ENCODE results near the gene POLR2J3. TPM values are rescaled to one million over a fixed set of nuclear protein-coding genes. Genes with fewer than 3 reads are reported as not detected.
A peak's percentile ranks its signal among the peaks of the same experiment; 100 is the strongest.
"Not testable (repeated sequence)": the region's sequence is repeated elsewhere in the genome, so short reads cannot be mapped to it uniquely, and the experiment has no call there.

The POLR2J3 gene
- 10 to 100 TPM; 18.4 to 31.6 (median 20.1) TPM for total RNA-seq (2021; fragmentation: NEBNext Ultra II Directional; extraction: Animal tissue kit (Norgen Biotek cat#: 25700))
- long read RNA-seq, full-length matches to known transcripts = 11 of 11 reads
- long read RNA-seq, partial matches to known transcripts = 0 of 11 reads
- long read RNA-seq, other reads (novel, unspliced or antisense) = 0 of 11 reads

- peak; percentile 79 for TF ChIP-seq CTCF (IDR thresholded peaks at IDR 0.05)
- DNase-seq = peak; percentile 95
- not testable (repeated sequence) for H3K4me1 Mint-ChIP-seq (ENCODE audit: low read depth)
Observed at GRCh38 chr7:102572261-102573239, at the start of gene POLR2J3. Gene POLR2J3 (minus strand): TSS chr7:102572583. CDS start chr7:102572521, 62 bp downstream.

GRCh38 chr7:102618122-102618521 is 45.7 kb upstream of the POLR2J3 start:
- H3K27me3 Mint-ChIP-seq (ENCODE audit: insufficient read depth); H3K4me3 Mint-ChIP-seq; H3K36me3 Mint-ChIP-seq (ENCODE audit: low read depth); DNase-seq; H3K27ac Mint-ChIP-seq; H3K9me3 Mint-ChIP-seq; H3K4me1 Mint-ChIP-seq (ENCODE audit: low read depth): not testable (repeated sequence)

More at GRCh38 chr7:102572261-102573239, at the start of gene POLR2J3:
- Mint-ChIP-seq H3K27ac (peak within 1 kb of the TSS; percentile 90), H3K4me3 (peak within 1 kb of the TSS; percentile 98)
- not testable (repeated sequence) for H3K36me3 Mint-ChIP-seq (ENCODE audit: low read depth); H3K27me3 Mint-ChIP-seq (ENCODE audit: insufficient read depth); H3K9me3 Mint-ChIP-seq

- H3K9me3 Mint-ChIP-seq; H3K4me1 Mint-ChIP-seq (ENCODE audit: low read depth); H3K27me3 Mint-ChIP-seq (ENCODE audit: insufficient read depth); H3K36me3 Mint-ChIP-seq (ENCODE audit: low read depth); H3K27ac Mint-ChIP-seq: not testable (repeated sequence)
- H3K4me3 Mint-ChIP-seq = peak within 1 kb of the TSS; percentile 34; the same call in 1 of the 2 replicates
- peak; percentile 0 for DNase-seq
Observed at GRCh38 chr7:102616507-102617125, 44.2 kb upstream of the POLR2J3 start, which contains the start of gene RASA4. Gene RASA4 (minus strand): TSS chr7:102616756. CDS start chr7:102616689, 67 bp downstream.

GRCh38 chr7:102615930-102616329 is 43.5 kb upstream of the POLR2J3 start:
- not testable (repeated sequence) for H3K4me3 Mint-ChIP-seq; H3K27me3 Mint-ChIP-seq (ENCODE audit: insufficient read depth); H3K27ac Mint-ChIP-seq; H3K36me3 Mint-ChIP-seq (ENCODE audit: low read depth); H3K9me3 Mint-ChIP-seq; H3K4me1 Mint-ChIP-seq (ENCODE audit: low read depth); DNase-seq

GRCh38 chr7:102614873-102615272 is 42.5 kb upstream of the POLR2J3 start:
- not testable (repeated sequence) for H3K36me3 Mint-ChIP-seq (ENCODE audit: low read depth); H3K9me3 Mint-ChIP-seq; H3K4me1 Mint-ChIP-seq (ENCODE audit: low read depth); H3K27ac Mint-ChIP-seq; H3K4me3 Mint-ChIP-seq; DNase-seq; H3K27me3 Mint-ChIP-seq (ENCODE audit: insufficient read depth)

GRCh38 chr7:102614346-102614697 is 41.9 kb upstream of the POLR2J3 start:
- H3K4me3 Mint-ChIP-seq; H3K4me1 Mint-ChIP-seq (ENCODE audit: low read depth); H3K9me3 Mint-ChIP-seq; DNase-seq; H3K36me3 Mint-ChIP-seq (ENCODE audit: low read depth); H3K27me3 Mint-ChIP-seq (ENCODE audit: insufficient read depth); H3K27ac Mint-ChIP-seq: not testable (repeated sequence)

- not testable (repeated sequence) for H3K27ac Mint-ChIP-seq; H3K36me3 Mint-ChIP-seq (ENCODE audit: low read depth); H3K4me1 Mint-ChIP-seq (ENCODE audit: low read depth); H3K27me3 Mint-ChIP-seq (ENCODE audit: insufficient read depth); H3K4me3 Mint-ChIP-seq; H3K9me3 Mint-ChIP-seq
- DNase-seq = peak; percentile 0
Observed at GRCh38 chr7:102613575-102614345, 41.4 kb upstream of the POLR2J3 start.

GRCh38 chr7:102611675-102612325 is 39.4 kb upstream of the POLR2J3 start:
- not testable (repeated sequence) for H3K27me3 Mint-ChIP-seq (ENCODE audit: insufficient read depth); H3K4me1 Mint-ChIP-seq (ENCODE audit: low read depth); H3K36me3 Mint-ChIP-seq (ENCODE audit: low read depth); H3K9me3 Mint-ChIP-seq
- H3K27ac Mint-ChIP-seq = peak overlapping the region; percentile 78
- peak; percentile 32 for DNase-seq
- H3K4me3 Mint-ChIP-seq = peak overlapping the region; percentile 73

- H3K27me3 Mint-ChIP-seq (ENCODE audit: insufficient read depth); H3K9me3 Mint-ChIP-seq; H3K4me3 Mint-ChIP-seq; H3K4me1 Mint-ChIP-seq (ENCODE audit: low read depth); H3K27ac Mint-ChIP-seq; H3K36me3 Mint-ChIP-seq (ENCODE audit: low read depth); DNase-seq: not testable (repeated sequence)
Observed at GRCh38 chr7:102611013-102611674, 38.8 kb upstream of the POLR2J3 start.

- Mint-ChIP-seq H3K4me3 (peak overlapping the region; percentile 57), H3K27ac (peak overlapping the region; percentile 62)
- H3K9me3 Mint-ChIP-seq; H3K4me1 Mint-ChIP-seq (ENCODE audit: low read depth); H3K27me3 Mint-ChIP-seq (ENCODE audit: insufficient read depth); H3K36me3 Mint-ChIP-seq (ENCODE audit: low read depth): not testable (repeated sequence)
- peak; percentile 0 for DNase-seq
Observed at GRCh38 chr7:102610441-102610840, 38.1 kb upstream of the POLR2J3 start.

GRCh38 chr7:102609734-102610133 is 37.4 kb upstream of the POLR2J3 start:
- DNase-seq; H3K9me3 Mint-ChIP-seq; H3K36me3 Mint-ChIP-seq (ENCODE audit: low read depth); H3K27ac Mint-ChIP-seq; H3K4me3 Mint-ChIP-seq; H3K4me1 Mint-ChIP-seq (ENCODE audit: low read depth); H3K27me3 Mint-ChIP-seq (ENCODE audit: insufficient read depth): not testable (repeated sequence)

Measured in HFFc6 (cell line).